Esophagus mucosa (tissue), 1 donor: ENCODE measurements around the gene ZBTB38. TPM values are rescaled to one million over a fixed set of nuclear protein-coding genes. Genes with fewer than 3 reads are reported as not detected.
A peak's percentile ranks its signal among the peaks of the same experiment; 100 is the strongest.

Source experiments
- ATAC-seq: fragments of 200-7000 bp; cut with Tn5 transposase; one replicate; pipeline ENCODE4 v1.9.1; 2020
- total RNA-seq: library from RNA; stranded (reverse); gene quantifications from one replicate; pipeline ENCODE4 v1.2.4, GENCODE V29; 2023
- donor health status: DM: yes; HTN: yes; CAD: no.

ZBTB38 gene
- total RNA-seq, 1 donor from 2014 or later = 18.4 TPM

DNA sequence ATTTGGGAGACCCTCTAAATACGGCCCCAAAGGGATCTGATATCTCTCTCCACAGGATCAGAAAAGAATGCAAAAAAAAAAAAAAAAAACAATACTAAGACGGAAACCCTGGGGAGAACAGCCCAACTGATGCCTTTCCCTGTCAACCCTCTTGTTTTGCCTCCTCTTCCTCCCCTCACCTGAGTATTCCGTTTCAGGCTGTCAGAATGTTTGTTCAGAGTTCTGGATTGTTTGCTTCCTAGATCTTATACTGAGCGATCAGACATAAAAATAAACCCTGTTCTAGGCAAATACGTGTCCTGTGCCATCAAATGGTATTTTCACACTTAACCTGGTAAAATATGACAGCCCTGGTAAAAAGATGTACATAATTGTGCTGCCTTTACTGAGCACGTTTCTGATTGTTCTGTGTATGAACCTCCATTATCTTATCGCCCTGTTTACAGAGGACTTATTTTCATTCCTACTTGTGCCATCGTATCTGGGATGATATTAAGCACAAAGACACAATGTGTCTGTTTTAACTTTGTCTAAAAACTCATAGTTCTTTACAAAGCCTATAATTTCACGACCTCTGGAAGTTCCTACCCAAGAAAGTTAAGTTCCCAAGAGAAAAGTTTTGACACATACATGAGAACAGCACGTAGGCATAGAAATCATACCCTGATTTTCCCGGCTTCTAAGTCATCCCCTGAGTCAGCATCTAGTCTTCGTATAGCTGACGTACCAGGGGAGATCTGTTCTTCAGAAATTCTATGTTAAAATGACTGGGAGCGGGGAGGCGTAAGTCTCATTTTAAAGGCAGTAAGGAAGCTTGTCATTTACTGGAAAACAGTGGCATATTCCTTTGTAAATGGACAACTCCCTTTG, 856 bp downstream of the ZBTB38 start:
- no peak for ATAC-seq

DNA sequence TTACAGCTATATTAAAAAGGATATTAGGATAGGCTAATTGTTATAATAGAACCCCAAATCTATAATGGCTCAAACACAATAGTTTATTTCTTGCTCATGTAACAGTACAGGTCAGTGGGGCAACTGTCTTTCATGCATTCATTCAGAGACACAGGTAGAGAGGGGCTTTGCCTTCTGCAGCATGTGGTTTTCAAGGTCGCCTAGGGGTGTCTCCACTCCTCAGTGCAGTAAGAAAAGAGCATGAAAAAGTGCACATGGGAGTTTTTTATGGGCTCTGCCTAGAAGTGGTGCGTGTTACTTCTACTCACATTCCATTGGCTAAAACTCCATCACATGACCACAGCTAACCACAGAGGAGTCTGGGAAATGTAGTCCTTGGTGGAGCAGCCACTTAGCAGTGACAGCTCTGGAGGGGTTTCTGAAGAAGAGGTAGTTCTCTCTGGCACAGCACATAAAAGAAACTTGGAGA, 1.8 kb downstream of the ZBTB38 start:
- ATAC-seq = peak; percentile 76

DNA sequence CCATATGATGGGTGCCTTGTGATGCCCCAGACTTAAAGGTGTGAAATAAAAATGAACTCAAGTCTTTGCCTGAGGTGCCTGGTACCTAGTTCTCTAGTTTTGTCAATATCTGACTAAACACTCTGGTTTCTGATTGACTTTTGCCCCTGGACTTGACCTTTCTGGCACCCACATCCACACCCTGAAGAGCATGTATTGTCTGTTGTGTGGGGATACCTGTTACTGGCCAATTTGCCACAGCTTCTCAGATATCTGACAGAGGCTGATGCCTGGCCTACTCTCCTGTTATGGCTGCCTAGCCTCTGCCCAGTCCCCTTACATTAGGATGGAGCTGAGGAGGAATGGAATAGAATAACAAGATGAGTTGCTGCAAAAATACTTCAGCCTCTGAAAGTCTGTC, 3.6 kb downstream of the ZBTB38 start:
- ATAC-seq = no peak

DNA sequence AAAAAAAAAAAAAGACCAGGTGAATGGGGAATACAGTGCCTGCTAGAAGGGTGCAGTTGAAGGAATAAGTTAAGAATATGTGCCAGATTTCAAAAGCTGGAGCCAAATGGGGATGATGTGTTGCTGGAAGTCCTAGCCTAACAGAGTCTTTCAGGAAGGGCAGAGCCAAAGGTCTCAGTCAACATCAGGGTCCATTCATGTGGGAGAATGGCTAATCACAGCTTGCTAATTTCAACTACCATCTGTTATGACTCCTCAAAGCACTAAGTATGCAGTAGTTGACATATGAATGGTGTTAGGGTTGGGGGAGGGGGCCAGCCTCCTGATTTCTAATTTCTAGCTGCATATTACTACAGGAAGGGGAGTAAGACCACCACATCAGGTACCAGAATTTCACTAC, 4.4 kb downstream of the ZBTB38 start:
- ATAC-seq = no peak

DNA sequence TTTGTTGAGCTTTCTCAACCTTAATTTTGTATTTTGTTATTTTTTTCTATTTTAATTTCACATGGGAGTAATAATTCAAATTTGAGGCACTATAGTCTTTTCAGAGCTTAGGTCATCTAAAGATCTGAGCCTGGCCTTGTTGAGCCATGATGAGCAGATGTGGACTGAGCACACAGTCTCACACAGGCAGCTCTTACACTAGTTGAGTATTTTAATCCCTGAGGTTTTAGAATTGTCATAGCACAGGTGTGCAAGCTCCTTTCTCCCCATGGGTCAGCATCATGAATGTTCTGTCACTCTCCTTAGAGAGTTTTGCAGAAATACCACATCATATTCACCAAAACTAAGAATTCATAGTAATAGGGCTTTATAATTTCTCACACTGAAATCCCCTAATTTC, 4.9 kb downstream of the ZBTB38 start:
- ATAC-seq = no peak

DNA sequence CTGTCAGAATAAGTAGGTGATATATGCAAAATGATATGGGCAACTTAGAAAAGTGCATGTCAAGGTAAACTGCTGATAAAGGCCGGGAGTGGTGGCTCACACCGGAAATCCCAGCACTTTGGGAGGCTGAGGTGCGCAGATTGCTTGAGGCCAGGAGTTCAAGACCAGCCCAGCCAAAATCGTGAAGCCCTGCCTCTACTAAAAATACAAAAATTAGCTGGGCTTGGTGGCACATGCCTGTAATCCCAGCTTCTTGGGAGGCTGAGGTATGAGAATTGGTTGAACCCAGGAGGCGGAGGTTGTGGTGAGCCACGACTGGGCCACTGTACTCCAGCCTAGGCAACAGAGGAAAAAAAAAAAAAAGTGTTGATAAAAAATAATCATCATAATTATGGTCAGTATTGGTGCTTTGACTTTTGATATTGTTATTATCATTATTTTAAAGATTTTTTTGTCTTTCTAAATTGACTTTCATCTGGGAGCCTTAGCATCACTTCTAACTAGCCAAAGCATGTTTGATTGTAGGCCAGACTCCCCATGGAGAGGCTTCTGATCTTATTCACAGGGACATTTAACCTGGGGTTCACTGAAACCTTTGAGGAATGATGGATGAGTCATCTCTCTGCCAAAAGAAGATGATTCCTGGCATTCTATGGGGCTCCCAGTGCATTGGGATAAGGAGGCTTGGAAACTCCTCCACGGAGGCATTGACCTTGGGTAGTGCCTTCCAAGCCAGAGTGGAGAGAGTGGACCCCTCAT, 5.6 kb downstream of the ZBTB38 start:
- no peak for ATAC-seq

DNA sequence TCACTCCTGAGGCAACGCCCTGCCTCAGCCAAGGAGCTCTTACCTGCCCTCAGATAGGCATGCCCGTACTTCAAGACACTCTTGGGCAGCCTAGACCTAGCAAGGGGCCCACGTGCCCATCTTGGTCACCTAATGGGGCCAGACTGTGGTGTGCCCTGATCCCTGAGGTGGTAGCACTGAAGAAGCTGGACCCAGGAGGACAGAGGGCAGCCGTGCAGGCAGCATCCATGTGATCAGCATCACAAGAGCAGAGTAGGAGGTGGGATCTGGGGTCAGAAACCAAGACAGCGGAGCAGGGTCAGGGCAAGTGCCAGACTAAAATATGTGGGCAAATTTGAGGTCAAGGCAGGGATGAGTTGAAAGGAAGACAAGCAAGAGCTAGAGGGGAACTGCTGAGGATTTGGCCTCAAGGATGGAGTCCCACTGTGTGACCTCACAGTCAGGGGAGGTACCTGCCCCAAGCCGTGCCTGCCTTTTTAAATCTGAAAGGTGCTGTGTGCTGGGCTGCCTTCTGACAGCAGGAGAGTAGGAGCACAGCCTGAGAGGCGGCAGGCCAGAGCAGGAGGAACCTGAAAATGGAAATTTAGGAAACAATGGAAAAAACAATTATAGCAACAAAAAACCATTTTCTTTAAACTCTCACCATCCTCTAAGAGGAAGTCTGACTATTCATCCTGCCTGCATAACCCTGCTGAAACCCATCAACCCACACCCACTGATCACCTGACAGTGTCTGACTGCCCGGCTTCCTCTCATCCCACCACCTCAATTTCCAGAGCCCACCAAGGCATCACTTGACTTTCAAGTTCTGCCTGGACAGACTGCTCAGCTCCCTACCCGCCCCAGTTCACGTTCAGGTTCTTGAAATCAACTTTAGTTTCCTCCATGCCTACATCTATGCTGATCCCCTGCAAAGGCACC, 7.3 kb downstream of the ZBTB38 start:
- no peak for ATAC-seq

DNA sequence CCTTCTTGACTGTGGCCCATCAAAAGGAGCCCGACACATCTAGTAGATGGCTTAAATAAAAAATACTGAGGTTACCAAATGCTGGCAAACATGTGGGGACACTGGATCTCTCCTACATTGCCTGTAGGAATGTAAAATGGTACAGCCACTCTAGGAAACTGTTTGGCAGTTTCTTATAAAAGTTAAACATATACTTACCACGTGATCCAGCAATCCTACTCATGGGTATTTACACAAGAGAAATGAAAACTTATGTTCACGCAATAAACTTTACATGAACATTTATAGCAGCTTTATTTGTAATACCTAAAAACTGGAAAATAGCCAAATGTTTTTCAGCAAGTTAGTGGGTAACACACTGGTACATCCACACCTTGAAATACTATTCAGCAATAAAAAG, 9.1 kb downstream of the ZBTB38 start:
- no peak for ATAC-seq

DNA sequence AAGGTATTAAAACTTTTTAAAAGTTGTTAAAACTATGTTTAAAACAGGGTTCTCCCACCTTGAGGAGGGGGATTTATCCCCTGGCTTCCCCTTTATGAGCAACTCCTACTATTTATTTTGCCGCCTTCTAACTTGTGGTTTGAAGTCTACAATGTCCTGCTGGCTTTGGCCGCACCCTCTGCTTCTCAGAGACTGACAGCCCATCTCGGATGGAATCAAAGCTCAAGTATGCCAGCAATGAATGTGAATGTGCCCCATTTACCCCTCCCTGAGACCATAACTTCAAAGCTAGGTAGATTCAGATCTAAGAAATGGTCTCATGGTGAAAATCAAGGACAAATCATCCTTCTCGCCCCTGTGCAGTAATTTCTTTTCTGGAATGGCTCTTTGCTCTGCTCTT, 10.3 kb downstream of the ZBTB38 start:
- no peak for ATAC-seq

DNA sequence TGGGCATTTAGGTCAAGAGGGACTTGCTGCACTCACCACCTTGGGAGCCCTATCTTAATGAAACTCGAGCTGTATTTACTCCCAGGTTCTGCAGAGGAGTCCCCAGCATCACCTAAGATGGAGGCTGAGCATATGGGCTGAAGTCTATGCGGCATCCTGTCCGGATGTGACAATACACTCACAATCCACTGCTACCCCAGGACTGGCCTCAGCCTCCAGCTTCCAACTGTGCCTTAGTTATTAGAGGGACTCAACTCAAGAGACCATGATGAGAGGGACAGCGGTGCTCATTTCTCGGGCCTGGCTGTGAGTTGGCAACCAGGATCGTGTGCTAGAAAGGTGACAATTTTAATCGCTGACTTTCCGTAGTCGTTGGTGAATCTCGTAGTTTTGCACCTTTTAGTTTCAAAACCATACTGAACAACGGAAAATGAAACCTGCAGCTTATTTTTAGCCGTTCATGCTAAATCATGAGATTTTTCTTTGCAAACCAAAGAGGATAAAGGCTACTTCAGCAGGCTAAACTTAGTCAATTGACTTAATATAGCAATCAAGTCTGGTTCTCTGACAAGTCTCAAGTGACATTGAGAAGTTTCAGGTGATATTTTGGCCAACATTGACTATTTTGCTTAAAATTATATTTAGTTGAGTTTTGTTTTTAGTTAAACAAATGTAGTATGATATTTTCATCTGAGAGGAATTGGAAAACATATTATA, 11.1 kb downstream of the ZBTB38 start:
- ATAC-seq = peak; percentile 16

DNA sequence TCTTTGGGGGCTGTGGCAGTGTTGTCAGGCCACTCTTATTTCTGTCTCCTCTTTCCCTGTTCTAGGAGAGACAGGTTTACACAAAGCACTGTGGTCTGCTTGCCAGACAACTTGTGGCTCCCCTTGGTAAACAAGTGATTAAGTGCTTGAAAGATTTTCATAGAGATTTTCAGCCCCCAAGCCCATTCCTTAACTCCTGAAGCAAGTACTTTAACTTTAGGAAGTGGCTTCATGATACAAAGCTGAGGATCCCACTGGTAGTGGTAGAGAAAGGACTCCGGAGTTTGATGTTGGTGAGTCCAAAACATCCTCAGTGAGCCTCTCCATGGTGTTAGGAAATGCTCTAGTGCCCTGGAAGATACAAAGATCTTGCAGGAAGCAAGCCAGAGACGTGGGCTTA, 12.0 kb downstream of the ZBTB38 start:
- no peak for ATAC-seq

DNA sequence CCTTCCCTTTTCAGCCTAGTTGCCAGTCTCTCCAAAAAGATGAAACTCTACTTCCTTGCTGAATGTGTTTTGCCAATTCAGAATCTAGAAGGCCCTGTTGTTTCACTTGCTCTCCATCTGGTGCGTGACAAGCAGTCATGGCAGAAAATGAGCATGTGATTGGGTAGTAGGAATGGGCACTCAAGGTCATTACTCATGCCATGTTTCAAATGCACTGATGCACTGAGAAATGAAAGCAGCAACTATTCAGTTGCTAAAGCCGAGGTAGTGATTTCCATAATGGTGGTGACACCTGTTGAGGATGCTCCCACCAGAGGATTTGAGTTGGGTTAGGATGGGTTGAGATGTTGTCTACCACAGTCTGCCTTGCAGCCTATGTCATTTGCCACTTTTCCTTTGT, 12.7 kb downstream of the ZBTB38 start:
- peak; percentile 9 for ATAC-seq

DNA sequence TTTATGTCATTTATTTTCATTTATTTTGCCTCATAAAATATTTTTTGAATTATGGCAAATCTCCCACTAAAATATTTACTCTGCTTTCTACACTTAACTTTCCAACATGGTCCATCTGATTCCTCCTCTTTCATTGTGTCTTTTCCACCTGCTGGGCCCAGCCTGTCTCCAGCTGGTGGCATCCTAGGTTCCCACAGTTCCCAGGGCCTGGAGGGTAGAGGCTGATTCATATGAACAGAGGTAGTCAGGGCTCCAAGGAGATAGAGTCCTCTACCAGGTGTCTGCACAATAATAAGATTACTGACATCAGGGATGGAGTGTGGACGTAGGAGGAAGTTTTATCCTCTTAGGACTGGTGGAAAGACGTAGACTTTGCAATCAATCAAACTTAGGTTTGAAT, 14.3 kb downstream of the ZBTB38 start:
- no peak for ATAC-seq

DNA sequence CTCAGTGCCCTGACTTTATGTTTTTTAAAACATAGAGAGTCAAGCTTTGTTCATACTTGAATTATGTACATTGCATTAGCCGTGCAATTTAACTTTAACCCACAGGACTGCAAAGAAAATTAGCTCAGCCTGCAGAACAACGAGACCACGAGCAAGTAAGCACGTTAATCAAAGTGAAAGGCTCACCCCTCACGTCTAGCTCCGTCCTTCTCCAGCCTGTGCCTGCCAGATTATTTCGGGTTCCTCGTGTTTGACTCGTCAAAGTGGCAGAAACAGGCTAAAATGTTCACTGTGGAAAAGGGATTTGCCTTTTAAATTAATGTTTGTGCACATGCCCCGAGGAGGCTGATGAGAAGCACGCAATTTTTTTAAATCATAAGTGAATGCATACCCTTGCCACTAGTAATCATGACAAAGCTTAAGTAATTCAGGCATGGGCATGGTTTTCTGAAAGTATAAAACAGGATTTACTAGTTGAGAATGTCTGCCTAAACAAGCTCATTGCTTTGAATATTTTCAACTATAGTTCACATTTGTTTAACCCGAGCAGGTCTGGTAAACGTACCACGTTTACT, 15.3 kb downstream of the ZBTB38 start:
- peak; percentile 53 for ATAC-seq

DNA sequence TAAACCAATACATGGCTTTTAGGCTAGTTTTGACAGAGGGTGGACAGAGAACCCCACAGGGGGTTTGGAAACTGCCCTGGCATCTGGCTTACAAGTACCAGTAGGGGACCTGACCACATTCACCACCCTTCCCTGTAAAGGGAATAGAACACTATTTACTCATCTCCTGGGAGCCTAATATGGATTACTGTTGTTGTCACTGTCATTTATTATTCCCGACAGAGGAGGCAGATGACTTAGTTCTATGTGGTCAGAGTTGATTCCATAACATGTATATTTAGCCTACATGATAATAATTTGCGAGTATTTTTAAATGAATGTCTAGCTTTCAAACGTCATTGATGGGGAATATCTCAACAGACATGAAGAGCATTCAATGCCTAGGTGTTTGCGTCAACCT, 15.9 kb downstream of the ZBTB38 start:
- peak; percentile 49 for ATAC-seq

DNA sequence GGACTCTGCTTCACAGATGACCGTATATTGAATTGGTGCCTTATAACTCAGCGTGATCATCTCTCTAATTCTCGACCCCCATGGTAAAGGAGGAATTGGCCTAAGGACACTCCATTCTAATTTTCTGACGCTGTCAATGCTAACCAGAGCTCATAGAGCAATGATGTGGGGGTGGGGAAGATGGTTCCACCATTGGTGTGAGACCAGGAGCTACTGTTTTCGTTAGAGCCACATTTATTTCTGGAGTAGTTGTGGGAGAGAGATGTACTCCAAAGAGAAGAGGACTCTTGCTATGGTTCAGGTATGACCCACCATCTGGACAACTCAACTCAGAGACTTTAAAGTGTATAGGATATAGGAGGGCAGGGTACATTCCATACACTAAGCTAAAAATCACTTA, 16.3 kb downstream of the ZBTB38 start:
- ATAC-seq = no peak

DNA sequence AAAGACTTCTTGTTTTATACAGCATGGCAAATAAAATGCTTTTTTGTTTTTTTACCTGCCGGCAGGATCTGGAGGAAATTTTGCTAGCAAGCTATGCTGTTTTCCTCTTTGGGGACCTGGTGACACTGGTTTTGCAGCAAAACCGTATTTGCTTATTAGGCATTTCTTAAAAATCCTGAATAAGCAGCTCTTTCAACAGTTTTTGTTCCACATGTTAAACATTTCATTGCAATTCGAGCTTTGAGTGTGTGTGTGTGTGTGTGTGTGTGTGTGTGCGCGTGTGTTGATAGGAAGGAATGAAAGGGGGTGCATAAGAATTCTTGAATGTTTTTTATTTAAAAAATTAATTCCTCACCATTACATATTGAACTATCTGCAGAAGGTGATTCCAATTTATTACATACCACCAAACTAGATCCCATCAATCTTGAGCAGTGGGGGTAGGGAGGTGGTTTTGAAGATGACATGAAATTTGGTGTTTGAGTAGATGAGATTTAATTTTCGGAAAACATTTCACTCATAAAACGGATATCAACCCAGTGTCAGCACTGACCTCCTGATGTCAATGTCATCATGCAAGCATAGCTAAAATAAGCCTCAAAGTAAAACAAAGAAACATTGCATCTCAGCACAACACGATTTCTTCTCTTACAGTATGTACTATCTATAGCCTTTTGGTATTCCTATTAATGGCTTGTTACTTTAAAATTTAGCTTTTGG, 17.3 kb downstream of the ZBTB38 start:
- ATAC-seq = no peak

DNA sequence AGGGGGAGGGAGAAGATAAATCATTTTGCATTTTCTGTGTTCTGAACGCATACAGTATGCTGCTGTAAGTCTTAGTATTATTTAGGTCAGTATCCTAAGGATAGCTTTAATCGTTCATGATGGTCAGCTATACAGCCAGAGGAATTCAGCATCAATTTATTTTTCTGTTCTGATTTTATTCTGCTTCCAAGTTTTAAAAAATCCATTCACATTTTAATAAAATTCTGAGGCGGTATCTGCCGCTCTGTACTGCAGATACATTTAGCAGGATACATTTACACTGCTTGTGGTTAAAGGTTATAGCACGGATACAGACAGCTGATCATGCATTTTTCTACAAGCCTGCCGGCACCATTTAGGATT, 17.8 kb downstream of the ZBTB38 start:
- no peak for ATAC-seq

DNA sequence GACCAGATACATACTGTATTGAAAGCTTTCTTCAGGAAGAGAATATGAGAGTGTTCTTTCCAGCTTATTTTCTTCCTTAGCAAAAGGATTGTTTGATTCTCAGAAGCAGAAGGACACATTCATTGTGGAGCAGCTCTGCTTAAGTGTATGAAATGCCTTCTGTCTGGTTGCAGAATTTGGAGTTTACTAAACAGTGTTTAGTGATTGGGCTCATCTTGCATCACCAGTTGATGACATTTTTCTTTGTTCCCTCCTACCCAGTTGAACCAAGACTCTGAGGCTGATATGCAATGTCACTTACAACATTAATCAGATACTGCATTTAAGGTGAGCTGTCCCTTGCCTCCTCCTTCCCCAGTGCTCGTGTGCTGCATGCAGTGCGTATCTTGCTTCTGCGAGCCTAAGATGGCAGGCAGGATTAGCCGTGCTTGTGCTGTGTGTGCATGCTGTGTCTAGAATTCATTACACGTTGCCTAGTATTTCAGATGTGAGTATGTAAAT, 18.4 kb downstream of the ZBTB38 start:
- ATAC-seq = peak; percentile 10

DNA sequence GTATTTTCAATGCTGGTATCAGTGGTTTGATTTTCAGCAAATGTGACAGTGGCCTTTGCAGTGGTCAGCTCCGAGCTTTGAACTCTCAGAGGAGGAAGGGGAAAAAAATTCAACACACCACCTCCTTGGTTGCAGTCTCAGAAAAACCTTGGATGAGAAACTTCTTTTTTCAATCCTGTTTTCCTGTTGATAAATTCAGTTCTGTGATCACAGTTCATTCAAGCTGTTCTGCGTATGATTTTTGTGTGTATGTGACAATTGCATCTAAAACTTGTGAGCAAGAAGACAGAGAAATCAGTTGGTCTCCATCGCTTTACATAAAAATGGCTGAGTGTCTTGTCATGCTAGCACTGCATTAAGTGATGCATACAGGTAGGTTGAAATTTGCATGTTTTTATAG, 19.2 kb downstream of the ZBTB38 start:
- no peak for ATAC-seq

DNA sequence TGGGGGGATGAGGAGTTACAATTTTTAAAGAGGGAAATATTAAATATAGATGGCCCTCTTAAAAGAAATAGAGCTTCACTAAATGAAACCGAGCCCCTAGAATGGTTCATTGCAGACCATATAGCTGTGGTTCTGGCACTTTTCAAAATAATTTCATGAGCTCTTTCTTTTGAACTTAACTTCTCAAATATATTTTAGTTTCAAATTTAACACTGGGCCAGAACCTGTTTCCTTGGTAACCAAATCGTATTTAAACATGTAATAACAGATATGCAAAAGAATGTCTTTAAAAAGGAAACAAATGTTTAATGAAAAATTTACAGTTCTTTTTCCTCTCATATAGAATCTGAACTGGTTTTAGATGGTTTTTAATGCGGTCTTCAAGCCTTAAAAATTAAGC, 20.1 kb downstream of the ZBTB38 start:
- ATAC-seq = no peak
